Body of pancreas (tissue), 4 donors: ENCODE results near the gene COX5A. TPM values are rescaled to one million over a fixed set of nuclear protein-coding genes. Genes with fewer than 3 reads are reported as not detected.
"Not testable (repeated sequence)": the region's sequence is repeated elsewhere in the genome, so short reads cannot be mapped to it uniquely, and the experiment has no call there.

Experiments
- ATAC-seq: fragments of 150-250 bp; one replicate; pipeline ENCODE4 v1.9.1; 2016
- DNase-seq, 4 donors: peaks; one replicate each; pipeline ENCODE4 v3.0.0-alpha.2; 2019
- H3K27ac ChIP-seq, 4 donors: fragments of 200-600 bp; sonication (generic); 1 replicate in 3 of 4; 2 replicates in 1 of 4; pipeline versions ENCODE4 v1.5.1 to v1.6.1; 2016 to 2019; ENCODE audit warnings: mild to moderate bottlenecking in 1 of 4, mixed read lengths in 1 of 4, moderate library complexity in 1 of 4
- H3K27me3 ChIP-seq, 2 donors: fragments of 200-600 bp; sonication (generic); one replicate each; pipeline ENCODE4 v1.6.0; 2016; ENCODE audit warnings: mild to moderate bottlenecking in 1 of 2
- H3K36me3 ChIP-seq, 2 donors: fragments of 200-600 bp; sonication (generic); replicated peaks in 1 of 2; 2 replicates each; pipeline ENCODE4 v1.5.1; 2016; ENCODE audit warnings: low read depth in 2 of 2; ENCODE audit not compliant: insufficient read depth in 1 of 2
- H3K4me1 ChIP-seq: fragments of 200-600 bp; sonication (generic); one replicate; pipeline ENCODE4 v1.6.0; 2016
- H3K4me3 ChIP-seq, 2 donors: fragments of 200-600 bp; sonication (generic); 1 replicate in 1 of 2; 2 replicates in 1 of 2; pipeline ENCODE4 v1.5.1; 2016 to 2019
- H3K9me3 ChIP-seq, 3 donors: fragments of 200-600 bp; sonication (generic); 1 replicate in 2 of 3; 2 replicates in 1 of 3; pipeline ENCODE4 v1.5.1; 2016
- POLR2A ChIP-seq, 3 donors: fragments of 450-650 bp; IDR thresholded peaks; one replicate each; pipeline ENCODE4 v1.6.1; 2016; ENCODE audit warnings: antibody characterized with exemption in 3 of 3, mild to moderate bottlenecking in 2 of 3
- WGBS, 2 donors: methylation state at CpG; one replicate each; pipeline ENCODE4 v1.1.5; 2017; 5-methylcytosine and 5-hydroxymethylcytosine counted together
- intact Hi-C: fragments of 100-400 bp; cut with DNase I; formaldehyde crosslinking; loops from one replicate; pipeline ENCODE4 v1.15.1; 2023
- total RNA-seq, 2 donors: library from RNA; depleted of rRNA; stranded (reverse); fragments of >200 nt; gene quantifications; one replicate each; pipeline ENCODE4 v1.1.0, GENCODE V29; 2016
- TF ChIP-seq, protein P1 (sequence below), 7 experiments: fragments of 450-650 bp in 4 of 7; fragments of 200-600 bp in 3 of 7; sonication (generic) in 3 of 7; IDR thresholded peaks; one replicate each; pipeline ENCODE4 v1.5.1; 2016 to 2019; ENCODE audit warnings: antibody characterized with exemption in 7 of 7

Gene COX5A
- total RNA-seq, 2 donors from 2014 or later: 50.1 to 61.5 TPM

DNA sequence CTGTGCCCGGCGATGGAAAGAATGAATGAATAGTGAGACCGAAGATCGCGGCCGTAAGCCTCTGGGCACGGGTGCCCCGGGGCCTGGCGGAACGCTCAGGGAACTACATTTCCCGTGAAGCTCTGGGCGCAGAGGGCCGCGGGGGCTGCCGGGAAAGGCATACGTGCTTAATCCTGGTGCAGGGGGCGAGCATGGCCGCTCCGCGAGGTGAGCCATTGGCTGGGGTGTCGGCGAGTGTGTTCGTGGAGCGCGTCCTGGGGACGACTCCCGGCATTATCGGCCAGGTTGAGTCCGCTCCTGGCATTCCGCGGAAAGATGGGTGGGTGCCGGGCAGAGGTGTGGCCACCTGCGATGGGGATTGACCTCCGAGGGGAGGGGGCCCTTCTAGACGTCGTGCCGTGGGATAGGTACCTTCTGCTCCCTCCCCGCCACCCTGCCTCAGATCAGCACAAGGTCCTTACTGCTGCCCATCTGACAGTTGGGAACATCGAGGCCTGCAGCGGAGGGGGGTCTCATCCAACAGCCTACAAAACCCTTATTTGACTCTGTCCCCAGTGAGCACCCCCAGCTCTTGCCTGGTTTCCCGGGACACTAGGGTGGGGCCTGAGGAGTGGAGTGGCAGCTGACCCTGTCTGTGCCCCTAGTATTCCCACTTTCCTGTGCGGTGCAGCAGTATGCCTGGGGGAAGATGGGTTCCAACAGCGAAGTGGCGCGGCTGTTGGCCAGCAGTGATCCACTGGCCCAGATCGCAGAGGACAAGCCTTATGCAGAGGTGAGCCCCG lies 47.8 kb downstream of the COX5A start, which contains the start of gene MPI:
Gene MPI, plus strand, starts transcription at position 160 of the 782 bp plus-strand sequence. Its CDS starts 32 bp downstream, at position 192.
- peak; percentile 82 to 88 (median 84) for DNase-seq
- Histone ChIP-seq H3K4me1 (peaks cover 38% of the 10 kb centered on the region), H3K27ac (peak within 1 kb of the TSS; percentile 72 to 85 (median 78)), H3K27me3 (no peaks in the 10 kb centered on the region), H3K9me3 (no peaks in the 10 kb centered on the region), H3K4me3 (peak within 1 kb of the TSS; percentile 80 to 98), H3K36me3 (no peaks in the 10 kb centered on the region)
- 1 to 3% methylated on average over 13 to 46 of the region's 47 CpGs for WGBS, 2 donors
- intact Hi-C loops: no loop called here
- ATAC-seq: peak; percentile 93
- TF ChIP-seq, protein P1, sequence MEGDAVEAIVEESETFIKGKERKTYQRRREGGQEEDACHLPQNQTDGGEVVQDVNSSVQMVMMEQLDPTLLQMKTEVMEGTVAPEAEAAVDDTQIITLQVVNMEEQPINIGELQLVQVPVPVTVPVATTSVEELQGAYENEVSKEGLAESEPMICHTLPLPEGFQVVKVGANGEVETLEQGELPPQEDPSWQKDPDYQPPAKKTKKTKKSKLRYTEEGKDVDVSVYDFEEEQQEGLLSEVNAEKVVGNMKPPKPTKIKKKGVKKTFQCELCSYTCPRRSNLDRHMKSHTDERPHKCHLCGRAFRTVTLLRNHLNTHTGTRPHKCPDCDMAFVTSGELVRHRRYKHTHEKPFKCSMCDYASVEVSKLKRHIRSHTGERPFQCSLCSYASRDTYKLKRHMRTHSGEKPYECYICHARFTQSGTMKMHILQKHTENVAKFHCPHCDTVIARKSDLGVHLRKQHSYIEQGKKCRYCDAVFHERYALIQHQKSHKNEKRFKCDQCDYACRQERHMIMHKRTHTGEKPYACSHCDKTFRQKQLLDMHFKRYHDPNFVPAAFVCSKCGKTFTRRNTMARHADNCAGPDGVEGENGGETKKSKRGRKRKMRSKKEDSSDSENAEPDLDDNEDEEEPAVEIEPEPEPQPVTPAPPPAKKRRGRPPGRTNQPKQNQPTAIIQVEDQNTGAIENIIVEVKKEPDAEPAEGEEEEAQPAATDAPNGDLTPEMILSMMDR (IDR thresholded peaks at IDR 0.05): peak in 5 of 7 experiments; percentile 12 to 50 (median 26)
- TF ChIP-seq POLR2A (IDR thresholded peaks at IDR 0.05): peak; percentile 45 to 80 (median 78)

DNA sequence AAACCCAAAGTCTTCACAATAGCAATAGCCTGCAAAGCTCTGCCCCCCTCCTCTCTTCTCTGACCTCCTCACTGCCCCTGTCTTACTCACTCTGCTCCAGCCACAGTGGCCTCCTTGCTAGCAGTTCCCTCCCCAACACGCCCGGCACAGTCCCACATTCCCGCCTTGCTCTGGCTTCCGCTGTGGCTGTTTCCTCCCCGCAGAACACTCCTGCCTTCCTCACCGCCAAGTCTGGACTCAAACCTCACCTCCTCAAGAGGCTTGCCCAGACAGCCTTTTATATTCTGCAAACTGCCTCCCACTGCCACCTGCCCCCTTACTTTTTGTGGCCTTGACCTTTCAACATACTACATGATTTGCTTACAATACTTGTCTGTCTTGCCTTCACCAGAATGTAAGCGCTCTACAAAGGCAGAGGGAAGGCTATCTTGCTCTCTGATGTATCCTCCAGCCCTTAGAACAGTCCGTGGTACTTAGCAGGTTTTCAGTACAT lies 48.4 kb downstream of the COX5A start:
- DNase-seq (peak in 3 of 4 donors; percentile 23 to 40 (median 35)), ATAC-seq (no peak)
- H3K4me1 ChIP-seq: peaks cover 38% of the 10 kb centered on the region
- H3K27me3 ChIP-seq: no peaks in the 10 kb centered on the region
- no peaks in the 10 kb centered on the region for H3K9me3 ChIP-seq
- peak overlapping the region in 1 of 2 donors; percentile 98 for H3K4me3 ChIP-seq
- no peaks in the 10 kb centered on the region for H3K36me3 ChIP-seq
- H3K27ac ChIP-seq: peak overlapping the region; percentile 72 to 85 (median 78)
- TF ChIP-seq, protein P1 (IDR thresholded peaks at IDR 0.05): no peak
- TF ChIP-seq POLR2A (IDR thresholded peaks at IDR 0.05): no peak
- 36 to 53% methylated on average over 8 of the region's 8 CpGs for WGBS, 2 donors
- intact Hi-C loops: no loop called here

DNA sequence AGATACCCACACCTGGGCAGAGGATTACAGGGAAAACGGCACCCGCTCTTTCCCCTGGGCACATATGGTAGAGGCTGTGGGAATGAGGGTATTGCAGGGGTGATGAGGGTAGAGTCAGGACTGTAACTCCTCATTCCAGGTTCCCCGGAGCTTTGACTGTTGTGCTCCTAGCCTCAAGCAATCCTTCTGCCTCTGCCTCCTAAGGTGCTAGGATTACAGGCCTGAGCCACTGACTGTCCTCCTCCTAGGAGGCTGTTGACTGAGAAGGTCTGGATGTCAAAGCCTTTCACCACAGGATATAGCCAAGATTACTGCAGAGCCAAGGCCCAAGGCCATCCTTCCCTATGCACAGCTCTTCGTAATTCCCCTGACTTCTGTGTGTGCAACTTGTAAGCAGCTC lies 49.2 kb downstream of the COX5A start:
- Histone ChIP-seq H3K9me3 (no peaks in the 10 kb centered on the region), H3K4me1 (peaks cover 38% of the 10 kb centered on the region), H3K27ac (no peak overlapping the region), H3K36me3 (no peaks in the 10 kb centered on the region), H3K27me3 (no peaks in the 10 kb centered on the region), H3K4me3 (no peak overlapping the region)
- WGBS, 2 donors: 94 to 100% methylated on average over 3 to 4 of the region's 4 CpGs
- intact Hi-C loops: no loop called here
- no peak for DNase-seq
- TF ChIP-seq, protein P1 (IDR thresholded peaks at IDR 0.05): no peak
- no peak for TF ChIP-seq POLR2A (IDR thresholded peaks at IDR 0.05)
- no peak for ATAC-seq

DNA sequence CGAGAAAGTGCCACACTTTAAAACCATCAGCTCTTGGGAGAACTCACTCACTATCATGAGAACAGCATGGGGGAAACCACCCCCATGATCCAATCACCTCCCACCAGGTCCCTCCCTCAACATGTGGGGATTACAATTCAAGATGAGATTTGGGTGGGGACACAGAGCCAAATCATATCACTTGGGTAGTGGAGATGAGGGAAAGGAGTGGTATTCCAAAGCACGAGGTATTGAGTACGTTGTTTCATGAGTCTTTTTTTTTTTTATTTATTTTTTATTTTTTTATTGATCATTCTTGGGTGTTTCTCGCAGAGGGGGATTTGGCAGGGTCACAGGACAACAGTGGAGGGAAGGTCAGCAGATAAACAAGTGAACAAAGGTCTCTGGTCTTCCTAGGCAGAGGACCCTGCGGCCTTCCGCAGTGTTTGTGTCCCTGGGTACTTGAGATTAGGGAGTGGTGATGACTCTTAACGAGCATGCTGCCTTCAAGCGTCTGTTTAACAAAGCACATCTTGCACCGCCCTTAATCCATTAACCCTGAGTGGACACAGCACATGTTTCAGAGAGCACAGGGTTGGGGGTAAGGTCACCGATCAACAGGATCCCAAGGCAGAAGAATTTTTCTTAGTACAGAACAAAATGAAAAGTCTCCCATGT lies 50.2 kb downstream of the COX5A start:
- DNase-seq: not testable (repeated sequence)

DNA sequence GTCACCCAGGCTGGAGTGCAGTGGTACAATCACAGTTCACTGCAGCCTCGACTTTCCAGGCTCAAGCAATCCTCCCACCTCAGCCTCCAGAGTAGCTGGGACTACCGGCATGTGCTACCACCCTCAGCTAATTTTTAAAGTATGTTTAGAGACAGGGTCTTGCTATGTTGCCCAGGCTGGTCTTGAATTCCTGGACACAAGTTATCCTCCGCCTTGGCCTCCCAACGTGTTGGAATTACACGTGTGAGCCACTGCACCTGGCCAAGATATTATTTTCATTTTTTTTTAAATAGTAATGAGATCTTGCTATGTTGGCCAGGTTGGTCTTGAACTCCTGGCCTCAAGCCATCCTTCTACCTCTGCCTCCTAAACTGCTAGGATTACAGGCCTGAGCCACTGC lies 52.4 kb downstream of the COX5A start:
- Histone ChIP-seq H3K27me3 (no peaks in the 10 kb centered on the region), H3K4me1 (peaks cover 9% of the 10 kb centered on the region), H3K9me3 (no peaks in the 10 kb centered on the region), H3K27ac (no peak overlapping the region), H3K4me3 (no peak overlapping the region), H3K36me3 (no peaks in the 10 kb centered on the region)
- DNase-seq (no peak), ATAC-seq (no peak)
- TF ChIP-seq, protein P1 (IDR thresholded peaks at IDR 0.05): no peak
- no peak for TF ChIP-seq POLR2A (IDR thresholded peaks at IDR 0.05)
- WGBS, 2 donors: 66 to 74% methylated on average over 5 of the region's 5 CpGs
- intact Hi-C loops: no loop called here

More for the DNA sequence above, 50.2 kb downstream of the COX5A start:
- H3K9me3 ChIP-seq, H3K4me3 ChIP-seq, H3K27ac ChIP-seq, H3K27me3 ChIP-seq, H3K36me3 ChIP-seq, ATAC-seq, intact Hi-C loops: not testable (repeated sequence)
- H3K4me1 ChIP-seq: peaks cover 31% of the 10 kb centered on the region
- 68 to 82% methylated on average over 10 of the region's 10 CpGs for WGBS, 2 donors
